Measurements from ENCODE around the gene TOGARAM1.

- TF ChIP-seq EZH2 (IDR thresholded peaks at IDR 0.05; ENCODE audit: low read depth) (no peak), CTCF (conservative IDR thresholded peaks at IDR 0.05) (no peak)
These were observed 26.8 kb upstream of the TOGARAM1 start for GRCh38 chr14:44935155-44935554.

All from PC-9 (cell line).